HEK293T (cell line): ENCODE measurements around the gene SPSB1.

Experiments
- ELF4 ChIP-seq: fragments of 450-650 bp; IDR thresholded peaks from 2 replicates; pipeline ENCODE4 v1.6.1; 2017; ENCODE audit warnings: antibody characterized with exemption
- FOXK2 ChIP-seq: fragments of 450-650 bp; IDR thresholded peaks from 2 replicates; pipeline ENCODE4 v1.6.1; 2016; ENCODE audit warnings: mild to moderate bottlenecking
- FOXM1 ChIP-seq: fragments of 450-650 bp; IDR thresholded peaks from 2 replicates; pipeline ENCODE4 v1.6.1; 2017; ENCODE audit warnings: mild to moderate bottlenecking, borderline replicate concordance
- L3MBTL2 ChIP-seq: fragments of 450-650 bp; conservative IDR thresholded peaks from 2 replicates; pipeline ENCODE4 v1.6.1; 2016; ENCODE audit warnings: mild to moderate bottlenecking
- NFRKB ChIP-seq: fragments of 450-650 bp; IDR thresholded peaks from 2 replicates; pipeline ENCODE4 v1.6.1; 2016; ENCODE audit warnings: mild to moderate bottlenecking, moderate library complexity
- SUZ12 ChIP-seq: fragments of 450-650 bp; IDR thresholded peaks from 2 replicates; pipeline ENCODE4 v1.6.1; 2016; ENCODE audit warnings: mild to moderate bottlenecking

DNA sequence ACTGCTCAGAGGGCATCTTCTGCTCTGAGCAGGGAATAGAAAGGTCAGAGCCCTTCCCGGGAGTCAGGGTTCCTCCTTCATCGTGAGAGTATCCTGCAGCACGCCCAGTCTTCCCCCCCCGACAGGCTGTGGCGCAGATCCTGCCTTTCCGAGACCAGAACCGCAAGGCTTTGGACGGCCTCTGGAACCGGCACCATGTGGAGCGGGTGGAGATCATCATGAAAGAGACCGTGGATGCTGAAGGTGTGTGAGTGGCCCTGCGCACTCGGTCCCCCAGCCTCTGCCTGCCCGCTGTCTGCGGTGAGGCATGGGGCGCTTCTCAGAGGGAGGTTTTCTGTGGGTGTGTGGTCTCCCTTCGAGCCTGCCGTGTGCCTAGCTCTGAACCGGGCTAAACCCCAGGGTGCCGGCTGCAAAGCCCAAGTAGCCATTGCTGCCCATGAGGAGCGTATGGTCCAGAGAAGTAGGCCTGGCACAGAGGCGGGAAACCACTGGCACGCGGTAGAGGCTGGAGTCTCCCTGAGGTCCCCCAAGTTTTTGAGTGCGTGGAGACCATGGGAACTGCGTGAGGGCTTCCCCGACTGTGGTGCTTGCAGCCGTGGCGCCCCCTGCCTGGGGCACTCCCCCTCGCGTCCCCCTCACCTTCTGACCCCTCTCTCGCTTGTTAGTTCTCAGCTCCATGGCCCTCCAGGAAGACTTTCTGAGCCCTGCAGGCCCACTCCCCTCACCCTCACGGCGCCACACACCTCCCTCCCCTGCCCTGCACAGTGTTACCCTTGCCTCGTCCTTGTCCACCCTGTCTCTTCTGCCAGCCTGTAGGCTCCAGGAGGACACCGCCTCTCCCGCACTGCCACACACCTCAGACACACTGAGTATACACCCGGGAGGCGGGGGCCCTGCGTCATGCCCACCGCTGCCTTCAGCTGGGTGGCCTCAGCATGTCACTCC is 45.6 kb upstream of the SPSB1 start:
- TF ChIP-seq FOXK2, result no peak
- TF ChIP-seq L3MBTL2, result no peak
- TF ChIP-seq SUZ12, result no peak
- no peak for TF ChIP-seq NFRKB
- TF ChIP-seq ELF4, result no peak
- TF ChIP-seq FOXM1, result no peak
